Motor neuron (in vitro differentiated cells): ENCODE results near the gene PSMD3. TPM values are rescaled to one million over a fixed set of nuclear protein-coding genes. Genes with fewer than 3 reads are reported as not detected.

Experiments used
- ATAC-seq, 8 experiments: fragments of 200-7000 bp; cut with Tn5 transposase; replicated peaks in 6 of 8; 2 replicates each; pipeline ENCODE4 v1.8.0; 2021; ENCODE audit warnings: mild to moderate bottlenecking in 8 of 8, moderate library complexity in 8 of 8
- H3K27ac ChIP-seq, 2 donors: fragments of 250-450 bp; sonication (Bioruptor Pico); 2 replicates each; pipeline ENCODE4 v1.9.0; 2021; ENCODE audit warnings: antibody characterized with exemption in 2 of 2, mild to moderate bottlenecking in 2 of 2, moderate library complexity in 1 of 2
- H3K4me1 ChIP-seq, 2 donors: fragments of 250-450 bp; sonication (Bioruptor Pico); replicated peaks in 1 of 2; 2 replicates each; pipeline ENCODE4 v1.6.1; 2021; ENCODE audit warnings: antibody characterized with exemption in 2 of 2, mild to moderate bottlenecking in 2 of 2, moderate library complexity in 1 of 2
- H3K4me3 ChIP-seq, 5 donors: fragments of 250-450 bp; sonication (Bioruptor Pico); 2 replicates each; pipeline ENCODE4 v1.9.0; 2021; ENCODE audit warnings: antibody characterized with exemption in 5 of 5, mild to moderate bottlenecking in 5 of 5, moderate library complexity in 4 of 5
- WGBS, 10 experiments: fragments of 450-650 bp; shearing (Covaris generic); methylation state at CpG; one replicate each; pipeline ENCODE4 v1.0.0; 2022; 5-methylcytosine and 5-hydroxymethylcytosine counted together
- in situ Hi-C, 9 experiments: fragments of 400-800 bp; cut with MboI; loops; one replicate each; pipeline ENCODE4 v1.15.0; 2021; ENCODE audit warnings: low sequenced_read_pairs in 9 of 9, low pct_unique_long_range_greater_than_20kb in 2 of 9; ENCODE audit not compliant: unreplicated experiment in 9 of 9
- total RNA-seq, 8 experiments: library from RNA; unstranded; fragments of 300-600 nt; gene quantifications; 2 replicates each; pipeline versions ENCODE4 v1.2.3 to v1.2.4, GENCODE V29; 2022

The PSMD3 gene
- 100 to 1,000 TPM in 4 of 8 experiments, 10 to 100 TPM in 4; 71.7 to 130 (median 104) TPM for total RNA-seq

GRCh38 chr17:39980351-39981206 is at the start of gene PSMD3:
TSS of gene PSMD3 (plus strand) at chr17:39980807. CDS start at chr17:39980971, 164 bp downstream.
- ATAC-seq, result peak; percentile 89 to 96 (median 94)
- H3K4me1 ChIP-seq, result peaks cover 5 to 14% of the 10 kb centered on the region in 2 donors
- peak within 1 kb of the TSS; percentile 95 to 96 for H3K27ac ChIP-seq
- peak within 1 kb of the TSS; percentile 63 to 96 (median 90) for H3K4me3 ChIP-seq
- in situ Hi-C loops, result no loop called here
- 0 to 8% (median 0%) methylated on average over 1 to 23 of the region's 84 CpGs; no CpG with 5 or more reads in 2 of the 10 experiments for WGBS, 10 experiments

GRCh38 chr17:39933912-39934311 is 46.7 kb upstream of the PSMD3 start:
- H3K4me3 ChIP-seq, result no peak overlapping the region
- no peak overlapping the region for H3K27ac ChIP-seq
- no peak for ATAC-seq
- 80 to 100% (median 83%) methylated on average over 1 to 3 of the region's 5 CpGs; no CpG with 5 or more reads in 6 of the 10 experiments for whole genome bisulfite sequencing, 10 experiments
- H3K4me1 ChIP-seq, result peaks cover 0 to under 1% of the 10 kb centered on the region in 2 donors
- in situ Hi-C loops, result no loop called here

- Histone ChIP-seq H3K4me3 (no peak overlapping the region), H3K4me1 (peaks cover 2 to 4% of the 10 kb centered on the region in 2 donors), H3K27ac (no peak overlapping the region)
- WGBS, 10 experiments, result 53 to 100% (median 88%) methylated on average over 1 to 5 of the region's 5 CpGs; no CpG with 5 or more reads in 1 of the 10 experiments
- no peak for ATAC-seq
- in situ Hi-C loops, result no loop called here
These were observed 46.3 kb upstream of the PSMD3 start for GRCh38 chr17:39934324-39934723.

GRCh38 chr17:39935909-39936308 is 44.7 kb upstream of the PSMD3 start:
- no peak overlapping the region for H3K4me3 ChIP-seq
- H3K27ac ChIP-seq, result no peak overlapping the region
- peaks cover 6 to 7% of the 10 kb centered on the region in 2 donors for H3K4me1 ChIP-seq
- WGBS, 10 experiments, result 0 to 100% (median 100%) methylated on average over 1 to 2 of the region's 3 CpGs; no CpG with 5 or more reads in 5 of the 10 experiments
- in situ Hi-C loops, result no loop called here
- ATAC-seq, result peak in 2 of 8 experiments; percentile 38 to 71

GRCh38 chr17:39937447-39937846 is 43.2 kb upstream of the PSMD3 start:
- Histone ChIP-seq H3K4me3 (no peak overlapping the region), H3K27ac (no peak overlapping the region), H3K4me1 (peaks cover 6 to 7% of the 10 kb centered on the region in 2 donors)
- ATAC-seq, result no peak
- 76 to 100% (median 100%) methylated on average over 1 to 3 of the region's 3 CpGs; no CpG with 5 or more reads in 5 of the 10 experiments for WGBS, 10 experiments
- in situ Hi-C loops, result no loop called here

- 0 to 93% (median 76%) methylated on average over 1 to 6 of the region's 8 CpGs; no CpG with 5 or more reads in 1 of the 10 experiments for WGBS, 10 experiments
- no peak overlapping the region for H3K4me3 ChIP-seq
- in situ Hi-C loops, result no loop called here
- peaks cover 6 to 7% of the 10 kb centered on the region in 2 donors for H3K4me1 ChIP-seq
- no peak overlapping the region for H3K27ac ChIP-seq
- no peak for ATAC-seq
These were observed 42.3 kb upstream of the PSMD3 start for GRCh38 chr17:39938140-39938869.

GRCh38 chr17:39939106-39939505 is 41.5 kb upstream of the PSMD3 start:
- ATAC-seq, result peak in 7 of 8 experiments; percentile 14 to 62 (median 38)
- no peak overlapping the region for H3K4me3 ChIP-seq
- peaks cover 6 to 7% of the 10 kb centered on the region in 2 donors for H3K4me1 ChIP-seq
- H3K27ac ChIP-seq, result no peak overlapping the region
- 80 to 100% (median 100%) methylated on average over 1 to 3 of the region's 3 CpGs; no CpG with 5 or more reads in 5 of the 10 experiments for WGBS, 10 experiments
- in situ Hi-C loops, result no loop called here

GRCh38 chr17:39939588-39940419 is 40.8 kb upstream of the PSMD3 start:
- Histone ChIP-seq H3K4me3 (no peak overlapping the region), H3K27ac (no peak overlapping the region), H3K4me1 (peaks cover 6 to 7% of the 10 kb centered on the region in 2 donors)
- WGBS, 10 experiments, result 0 to 83% (median 36%) methylated on average over 1 to 5 of the region's 6 CpGs; no CpG with 5 or more reads in 1 of the 10 experiments
- in situ Hi-C loops, result loop anchor here in 1 of 9 experiments (10.0 kb wide), 1 partner anchor 45 kb away; no protein-coding TSS in a partner anchor
- ATAC-seq, result peak; percentile 52 to 94 (median 76)

GRCh38 chr17:39943702-39944392 is 36.8 kb upstream of the PSMD3 start:
- 59 to 100% (median 79%) methylated on average over 1 to 8 of the region's 14 CpGs; no CpG with 5 or more reads in 5 of the 10 experiments for WGBS, 10 experiments
- Histone ChIP-seq H3K27ac (no peak overlapping the region), H3K4me3 (no peak overlapping the region), H3K4me1 (peaks cover 6 to 7% of the 10 kb centered on the region in 2 donors)
- no peak for ATAC-seq
- in situ Hi-C loops, result loop anchor here in 1 of 9 experiments (10.0 kb wide), 1 partner anchor 49 kb away; no protein-coding TSS in a partner anchor

GRCh38 chr17:39944393-39944711 is 36.3 kb upstream of the PSMD3 start:
- no peak overlapping the region for H3K4me3 ChIP-seq
- peaks cover 1 to 4% of the 10 kb centered on the region in 2 donors for H3K4me1 ChIP-seq
- in situ Hi-C loops, result loop anchor here in 1 of 9 experiments (10.0 kb wide), 1 partner anchor 50 kb away; no protein-coding TSS in a partner anchor
- peak in 2 of 8 experiments; percentile 3 to 6 for ATAC-seq
- H3K27ac ChIP-seq, result no peak overlapping the region
- WGBS, 10 experiments, result no CpG with 5 or more reads among the region's 16 CpGs

- in situ Hi-C loops, result loop anchor here in 1 of 9 experiments (10.0 kb wide), 1 partner anchor 52 kb away; no protein-coding TSS in a partner anchor
These were observed 33.9 kb upstream of the PSMD3 start for GRCh38 chr17:39946551-39947330.

More at GRCh38 chr17:39946551-39947330, 33.9 kb upstream of the PSMD3 start:
- 0 to 100% (median 88%) methylated on average over 1 to 6 of the region's 15 CpGs; no CpG with 5 or more reads in 3 of the 10 experiments for WGBS, 10 experiments
- ATAC-seq, result peak in 1 of 8 experiments; percentile 18
- Histone ChIP-seq H3K27ac (no peak overlapping the region), H3K4me1 (no peaks in the 10 kb centered on the region), H3K4me3 (no peak overlapping the region)
